Measurements from ENCODE around the gene OLIG1. TPM values are rescaled to one million over a fixed set of nuclear protein-coding genes. Genes with fewer than 3 reads are reported as not detected.

Gene OLIG1
- total RNA-seq, 2 donors from 2014 or later: 0.48 TPM; not detected in 1

GRCh38 chr21:33027401-33028286 lies 42.3 kb upstream of the OLIG1 start:
- DNase-seq: peak; percentile 75
- Histone ChIP-seq H3K27me3 (ENCODE audit: control insufficient read depth, insufficient read depth, low read length, poor library complexity, severe bottlenecking) (peaks cover 100% of the 10 kb centered on the region), H3K4me1 (ENCODE audit: control insufficient read depth, insufficient read depth, low read length) (peaks cover 4% of the 10 kb centered on the region), H3K9me3 (ENCODE audit: control insufficient read depth, low read length) (no peaks in the 10 kb centered on the region), H3K36me3 (ENCODE audit: control insufficient read depth, insufficient read depth, low read length) (no peaks in the 10 kb centered on the region), H3K27ac (ENCODE audit: low read depth, low read length) (no peak overlapping the region), H3K9ac (ENCODE audit: extremely low read depth, low read length, poor library complexity, severe bottlenecking) (no peak overlapping the region), H3K4me3 (ENCODE audit: low read length) (no peak overlapping the region)
- H3K27ac Mint-ChIP-seq: no peak overlapping the region
- H3K4me1 Mint-ChIP-seq: peaks cover 22% of the 10 kb centered on the region
- no peak for TF ChIP-seq CTCF (conservative IDR thresholded peaks at IDR 0.05)
- H3K4me3 Mint-ChIP-seq: no peak overlapping the region
- no peaks in the 10 kb centered on the region for H3K9me3 Mint-ChIP-seq
- no peaks in the 10 kb centered on the region for H3K36me3 Mint-ChIP-seq (ENCODE audit: low read depth)
- 1 to 3% methylated on average over 18 to 85 of the region's 85 CpGs for WGBS, 2 experiments (ENCODE audit: insufficient coverage in 1 of 2, insufficient read length in 1 of 2)
- H3K27me3 Mint-ChIP-seq (ENCODE audit: insufficient read depth): peaks cover 95% of the 10 kb centered on the region

- Histone ChIP-seq H3K4me1 (ENCODE audit: control insufficient read depth, insufficient read depth, low read length) (no peaks in the 10 kb centered on the region), H3K36me3 (ENCODE audit: control insufficient read depth, insufficient read depth, low read length) (no peaks in the 10 kb centered on the region), H3K9ac (ENCODE audit: extremely low read depth, low read length, poor library complexity, severe bottlenecking) (no peak overlapping the region), H3K9me3 (ENCODE audit: control insufficient read depth, low read length) (no peaks in the 10 kb centered on the region), H3K27ac (ENCODE audit: low read depth, low read length) (no peak overlapping the region), H3K4me3 (ENCODE audit: low read length) (no peak overlapping the region), H3K27me3 (ENCODE audit: control insufficient read depth, insufficient read depth, low read length, poor library complexity, severe bottlenecking) (peaks cover 100% of the 10 kb centered on the region)
- peaks cover 22% of the 10 kb centered on the region for H3K4me1 Mint-ChIP-seq
- no peak overlapping the region for H3K4me3 Mint-ChIP-seq
- peaks cover 96% of the 10 kb centered on the region for H3K27me3 Mint-ChIP-seq (ENCODE audit: insufficient read depth)
- H3K36me3 Mint-ChIP-seq (ENCODE audit: low read depth): no peaks in the 10 kb centered on the region
- H3K9me3 Mint-ChIP-seq: no peaks in the 10 kb centered on the region
- no peak for TF ChIP-seq CTCF (conservative IDR thresholded peaks at IDR 0.05)
- WGBS, 2 experiments (ENCODE audit: insufficient coverage in 1 of 2, insufficient read length in 1 of 2): 5 to 7% methylated on average over 4 to 13 of the region's 15 CpGs
- DNase-seq: peak; percentile 55
- no peak overlapping the region for H3K27ac Mint-ChIP-seq
Observed at GRCh38 chr21:33028287-33028670, 41.7 kb upstream of the OLIG1 start.

- Mint-ChIP-seq H3K4me3 (no peak overlapping the region), H3K27me3 (ENCODE audit: insufficient read depth) (peaks cover 96% of the 10 kb centered on the region), H3K9me3 (no peaks in the 10 kb centered on the region), H3K27ac (no peak overlapping the region), H3K36me3 (ENCODE audit: low read depth) (no peaks in the 10 kb centered on the region), H3K4me1 (peaks cover 19% of the 10 kb centered on the region)
- WGBS, 2 experiments (ENCODE audit: insufficient coverage in 1 of 2, insufficient read length in 1 of 2): 3% methylated on average over 20 to 27 of the region's 28 CpGs
- no peaks in the 10 kb centered on the region for H3K36me3 ChIP-seq (ENCODE audit: control insufficient read depth, insufficient read depth, low read length)
- H3K4me1 ChIP-seq (ENCODE audit: control insufficient read depth, insufficient read depth, low read length): no peaks in the 10 kb centered on the region
- H3K4me3 ChIP-seq (ENCODE audit: low read length): peak overlapping the region; percentile 62
- no peak overlapping the region for H3K9ac ChIP-seq (ENCODE audit: extremely low read depth, low read length, poor library complexity, severe bottlenecking)
- no peak for TF ChIP-seq CTCF (conservative IDR thresholded peaks at IDR 0.05)
- H3K27me3 ChIP-seq (ENCODE audit: control insufficient read depth, insufficient read depth, low read length, poor library complexity, severe bottlenecking): peaks cover 100% of the 10 kb centered on the region
- DNase-seq: peak; percentile 60
- H3K9me3 ChIP-seq (ENCODE audit: control insufficient read depth, low read length): no peaks in the 10 kb centered on the region
- no peak overlapping the region for H3K27ac ChIP-seq (ENCODE audit: low read depth, low read length)
Observed at GRCh38 chr21:33028773-33029384, 41.1 kb upstream of the OLIG1 start.
